ENCODE data around the gene PLEKHJ1.

DNA sequence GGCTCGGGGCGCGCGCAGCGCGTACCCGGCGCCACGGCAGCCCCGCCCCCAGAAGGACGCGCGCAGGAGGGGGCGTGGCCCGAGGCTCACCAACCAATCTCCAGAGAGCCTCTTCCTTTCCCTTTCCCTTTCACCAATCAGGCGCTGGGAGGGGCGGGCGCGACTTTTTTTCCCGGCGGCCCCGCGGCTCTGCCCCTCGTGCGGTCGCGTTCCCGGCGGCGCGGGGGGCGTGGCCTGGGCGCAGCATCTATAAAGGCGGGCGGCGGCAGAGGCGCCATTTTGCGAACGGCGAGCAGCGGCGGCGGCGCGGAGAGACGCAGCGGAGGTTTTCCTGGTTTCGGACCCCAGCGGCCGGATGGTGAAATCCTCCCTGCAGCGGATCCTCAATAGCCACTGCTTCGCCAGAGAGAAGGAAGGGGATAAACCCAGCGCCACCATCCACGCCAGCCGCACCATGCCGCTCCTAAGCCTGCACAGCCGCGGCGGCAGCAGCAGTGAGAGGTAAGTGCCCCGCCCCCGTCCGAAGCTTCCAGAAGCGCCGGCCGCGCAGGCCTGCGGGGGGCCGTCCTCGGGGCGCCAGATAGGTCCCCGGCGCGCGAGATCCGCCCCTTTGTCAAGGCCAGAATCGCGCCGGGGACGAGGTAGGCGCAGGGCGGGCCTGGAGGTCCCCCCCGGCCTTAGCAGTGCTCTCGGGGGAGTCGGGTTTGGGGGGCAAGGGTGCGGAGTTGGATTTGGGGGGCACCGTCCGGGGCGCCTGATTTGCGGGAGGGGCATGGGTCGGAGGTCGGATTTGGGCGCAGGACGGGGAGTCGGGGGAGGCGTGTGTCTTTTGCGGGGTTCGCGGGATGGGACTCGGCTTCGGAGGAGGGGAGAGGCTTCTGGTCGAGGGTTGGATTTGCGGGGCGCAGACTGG, 33.4 kb upstream of the PLEKHJ1 start:
- no peak; the same call in 1 of the 2 replicates for TF ChIP-seq EGR1 (conservative IDR thresholded peaks at IDR 0.05)
- TF ChIP-seq ZC3H11A (IDR thresholded peaks at IDR 0.05; ENCODE audit: low read depth, low read length), result no peak
- no peak for TF ChIP-seq CBX3 (IDR thresholded peaks at IDR 0.05; ENCODE audit: borderline replicate concordance in 1 of 2, low read length in 2 of 2)
- TF ChIP-seq CTCF (IDR thresholded peaks at IDR 0.05 in 2 of 3, conservative IDR thresholded peaks at IDR 0.05 in 1 of 3; ENCODE audit: insufficient read depth in 2 of 3, low read depth in 1 of 3, low read length in 3 of 3), result peak in 1 of 3 experiments; percentile 21; a peak in 2 of 6 replicates
- TF ChIP-seq TCF7L2 (IDR thresholded peaks at IDR 0.05; ENCODE audit: low read depth, low read length), result no peak
- TF ChIP-seq ZNF583 (CRISPR knock-in tag; IDR thresholded peaks at IDR 0.05), result no peak
- no peak for TF ChIP-seq FOXO4 (CRISPR knock-in tag; IDR thresholded peaks at IDR 0.05)
- TF ChIP-seq POLR2A (conservative IDR thresholded peaks at IDR 0.05), result peak; percentile 100
- TF ChIP-seq NR3C1 (CRISPR knock-in tag; IDR thresholded peaks at IDR 0.05), result no peak
- TF ChIP-seq, protein P1, sequence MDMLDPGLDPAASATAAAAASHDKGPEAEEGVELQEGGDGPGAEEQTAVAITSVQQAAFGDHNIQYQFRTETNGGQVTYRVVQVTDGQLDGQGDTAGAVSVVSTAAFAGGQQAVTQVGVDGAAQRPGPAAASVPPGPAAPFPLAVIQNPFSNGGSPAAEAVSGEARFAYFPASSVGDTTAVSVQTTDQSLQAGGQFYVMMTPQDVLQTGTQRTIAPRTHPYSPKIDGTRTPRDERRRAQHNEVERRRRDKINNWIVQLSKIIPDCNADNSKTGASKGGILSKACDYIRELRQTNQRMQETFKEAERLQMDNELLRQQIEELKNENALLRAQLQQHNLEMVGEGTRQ (CRISPR knock-in tag; IDR thresholded peaks at IDR 0.05), result no peak

Measured in K562 (cell line).